ENCODE measurements around the gene CDH23. TPM values are rescaled to one million over a fixed set of nuclear protein-coding genes. Genes with fewer than 3 reads are reported as not detected.

The CDH23 gene
- total and polyA plus RNA-seq, 9 of the 15 experiments (the other 6 are each of a cell fraction or from before 2014, with no cell fraction given): 0.18 to 1.2 (median 0.47) TPM

GRCh38 chr10:71753091-71753959, 356.6 kb downstream of the CDH23 start (continued):
- TF ChIP-seq THRA (IDR thresholded peaks at IDR 0.05) (no peak), RBM34 (IDR thresholded peaks at IDR 0.05; ENCODE audit: borderline replicate concordance, insufficient read depth, low read length) (no peak), RBM17 (IDR thresholded peaks at IDR 0.05; ENCODE audit: borderline replicate concordance, low read depth, low read length) (no peak), RBBP5 (IDR thresholded peaks at IDR 0.05; ENCODE audit: borderline replicate concordance, insufficient read depth, low read length, poor library complexity, severe bottlenecking) (peak; percentile 83), TEAD4 (IDR thresholded peaks at IDR 0.05; ENCODE audit: low read length) (peak; percentile 72), TEAD4 (CRISPR knock-in tag; IDR thresholded peaks at IDR 0.05; ENCODE audit: borderline replicate concordance) (no peak), E4F1 (CRISPR knock-in tag; IDR thresholded peaks at IDR 0.05; ENCODE audit: borderline replicate concordance) (0 out of 2 replicates have a peak, but pooled peaks have one; percentile 22), C11orf30 (IDR thresholded peaks at IDR 0.05; ENCODE audit: low read depth) (no peak), CREB5 (CRISPR knock-in tag; IDR thresholded peaks at IDR 0.05) (0 out of 2 replicates have a peak, but pooled peaks have one; percentile 28), FUS (optimal IDR thresholded peaks at IDR 0.05; ENCODE audit: low read depth, low read length) (no peak), RAD51 (IDR thresholded peaks at IDR 0.05; ENCODE audit: borderline replicate concordance, low read depth) (no peak), ZNF639 (CRISPR knock-in tag; conservative IDR thresholded peaks at IDR 0.05 in 1 of 2, IDR thresholded peaks at IDR 0.05 in 1 of 2) (peak in 1 of 2 experiments; percentile 85; a peak in 2 of 4 replicates), GTF2F1 (IDR thresholded peaks at IDR 0.05; ENCODE audit: low read depth, low read length) (no peak), MIER1 (IDR thresholded peaks at IDR 0.05; ENCODE audit: low read depth) (peak; percentile 63; the same call in 1 of the 2 replicates), BACH1 (tag; IDR thresholded peaks at IDR 0.05) (peak; percentile 91), CTBP1 (IDR thresholded peaks at IDR 0.05; ENCODE audit: borderline replicate concordance) (peak; percentile 97), PURB (CRISPR knock-in tag; IDR thresholded peaks at IDR 0.05; ENCODE audit: low read depth) (no peak)
- TF ChIP-seq, protein P1, sequence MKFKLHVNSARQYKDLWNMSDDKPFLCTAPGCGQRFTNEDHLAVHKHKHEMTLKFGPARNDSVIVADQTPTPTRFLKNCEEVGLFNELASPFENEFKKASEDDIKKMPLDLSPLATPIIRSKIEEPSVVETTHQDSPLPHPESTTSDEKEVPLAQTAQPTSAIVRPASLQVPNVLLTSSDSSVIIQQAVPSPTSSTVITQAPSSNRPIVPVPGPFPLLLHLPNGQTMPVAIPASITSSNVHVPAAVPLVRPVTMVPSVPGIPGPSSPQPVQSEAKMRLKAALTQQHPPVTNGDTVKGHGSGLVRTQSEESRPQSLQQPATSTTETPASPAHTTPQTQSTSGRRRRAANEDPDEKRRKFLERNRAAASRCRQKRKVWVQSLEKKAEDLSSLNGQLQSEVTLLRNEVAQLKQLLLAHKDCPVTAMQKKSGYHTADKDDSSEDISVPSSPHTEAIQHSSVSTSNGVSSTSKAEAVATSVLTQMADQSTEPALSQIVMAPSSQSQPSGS (CRISPR knock-in tag; IDR thresholded peaks at IDR 0.05): no peak
